Stimulated activated CD4-positive, alpha-beta T cell treated with anti-CD3 and anti-CD28 coated beads, Interleukin-12 subunit alpha, Interleukin-12 subunit beta, amount 100 ng/mL, for 4 hours (primary cell): ENCODE data around the gene SLC28A1.
"Not testable (repeated sequence)": the region's sequence is repeated elsewhere in the genome, so short reads cannot be mapped to it uniquely, and the experiment has no call there.

ENCODE experiments used
- DNase-seq: peaks from one replicate; pipeline ENCODE4 v3.0.0-alpha.2; 2020

Gene SLC28A1

DNA sequence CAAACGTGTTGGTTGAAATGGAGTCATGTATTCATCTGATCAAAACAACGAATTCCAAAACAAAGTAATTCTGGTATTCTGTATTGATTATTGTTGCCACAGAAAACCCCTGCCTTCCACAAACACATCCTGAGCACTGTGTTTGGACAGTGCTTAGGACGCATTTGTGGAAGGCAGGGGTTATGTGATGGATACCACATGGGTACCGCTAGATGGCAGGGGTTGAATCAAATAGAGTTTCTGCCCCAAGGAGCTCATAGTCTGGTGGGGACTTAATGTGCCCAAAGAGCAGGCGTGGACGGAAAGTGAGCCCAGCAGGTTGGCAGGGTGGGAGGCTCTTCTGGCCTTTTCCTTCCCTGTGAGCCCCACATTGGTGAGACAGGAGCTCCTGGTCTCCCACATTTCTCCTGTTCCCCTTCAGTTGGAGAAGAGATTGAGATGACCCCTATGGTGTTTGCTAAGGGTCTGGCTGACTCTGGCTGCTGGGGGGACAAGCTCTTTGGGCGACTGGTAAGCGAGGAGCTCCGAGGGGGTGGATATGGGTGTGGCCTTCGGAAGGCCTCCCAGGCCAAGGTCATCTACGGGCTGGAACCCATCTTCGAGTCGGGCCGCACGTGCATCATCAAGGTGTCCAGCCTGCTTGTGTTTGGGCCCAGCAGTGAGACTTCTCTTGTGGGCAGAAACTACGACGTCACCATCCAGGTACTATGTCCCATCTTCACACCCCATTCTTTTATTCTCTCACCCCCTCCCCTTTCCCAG, 22.1 kb upstream of the SLC28A1 start:
- DNase-seq = no peak

DNA sequence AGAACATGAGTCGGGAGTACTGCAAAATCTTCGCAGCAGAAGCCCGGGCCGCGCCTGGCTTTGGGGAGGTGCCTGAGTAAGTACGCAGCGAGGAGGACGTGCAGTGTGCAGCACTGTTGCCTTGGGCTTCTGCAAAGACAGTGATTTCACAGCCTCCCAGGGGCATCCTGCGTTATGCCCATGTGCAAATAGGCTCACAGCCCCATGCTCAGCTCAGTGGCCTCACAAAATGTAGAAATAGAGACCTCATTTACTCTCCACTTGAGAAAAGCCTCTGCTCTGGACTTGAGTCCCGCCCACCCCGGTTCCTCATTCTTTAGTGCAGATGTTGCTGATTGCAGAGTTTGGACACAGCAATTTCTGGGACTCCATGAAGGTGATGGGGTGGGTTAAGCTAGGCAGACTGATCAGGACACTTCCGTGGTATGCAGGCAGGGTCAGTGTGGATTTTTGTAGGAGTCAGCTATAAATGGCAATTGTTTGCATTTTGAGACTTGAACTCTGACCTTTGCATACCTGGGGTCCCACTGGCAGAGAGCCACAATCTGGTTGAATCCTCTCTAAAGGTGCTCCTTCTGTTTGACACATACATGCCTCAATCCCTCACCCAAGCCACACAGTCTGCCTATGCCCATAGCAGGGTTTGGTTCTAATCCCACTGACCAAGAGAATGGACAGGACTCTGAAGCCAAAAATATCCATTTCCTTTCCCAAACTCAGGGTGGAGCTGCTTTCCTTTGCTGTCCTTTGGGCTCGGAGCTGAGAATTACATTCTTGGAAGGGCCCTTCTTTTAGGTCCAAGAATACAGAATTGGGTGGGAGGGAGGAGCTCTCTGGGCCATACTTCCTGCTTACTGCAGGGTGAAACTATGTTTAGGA, 20.7 kb upstream of the SLC28A1 start:
- DNase-seq = no peak

DNA sequence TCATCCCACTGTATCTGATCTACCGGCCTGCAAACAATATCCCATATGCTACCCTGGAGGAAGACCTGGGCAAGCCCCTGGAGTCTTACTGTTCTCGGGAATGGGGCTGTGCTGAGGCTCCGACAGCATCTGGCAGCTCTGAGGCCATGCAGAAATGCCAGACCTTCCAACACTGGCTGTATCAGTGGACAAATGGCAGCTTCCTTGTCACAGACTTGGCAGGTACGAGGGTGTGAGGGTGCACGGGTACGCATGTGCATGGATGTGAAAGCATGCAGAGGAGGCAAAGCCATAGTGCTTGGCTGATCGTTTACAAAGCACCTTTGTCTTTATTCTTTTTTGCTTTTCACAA, 20.0 kb upstream of the SLC28A1 start:
- DNase-seq = no peak

DNA sequence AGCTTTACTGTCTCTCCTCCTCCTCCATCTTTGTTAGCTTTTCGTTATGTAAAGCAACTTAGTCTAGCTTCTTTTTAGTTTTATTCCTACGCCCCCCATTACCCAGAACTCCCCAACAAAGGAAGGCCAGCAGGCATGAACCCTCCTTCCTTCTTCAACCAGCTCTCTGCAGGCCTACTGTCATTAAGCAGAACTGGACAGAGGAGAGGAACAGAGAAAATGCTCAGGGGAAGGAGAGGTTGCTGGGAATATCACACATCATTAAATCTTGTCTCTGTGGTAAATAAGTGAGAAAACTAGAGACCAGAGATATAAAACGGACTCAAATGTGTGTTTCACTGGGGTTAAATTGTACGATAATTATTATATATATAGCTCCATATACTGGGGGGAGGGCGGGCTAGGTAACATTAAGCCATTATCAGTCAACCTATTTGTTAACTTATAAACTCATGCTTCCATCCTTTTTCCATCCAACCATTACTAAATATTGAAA, 19.3 kb upstream of the SLC28A1 start:
- no peak for DNase-seq

DNA sequence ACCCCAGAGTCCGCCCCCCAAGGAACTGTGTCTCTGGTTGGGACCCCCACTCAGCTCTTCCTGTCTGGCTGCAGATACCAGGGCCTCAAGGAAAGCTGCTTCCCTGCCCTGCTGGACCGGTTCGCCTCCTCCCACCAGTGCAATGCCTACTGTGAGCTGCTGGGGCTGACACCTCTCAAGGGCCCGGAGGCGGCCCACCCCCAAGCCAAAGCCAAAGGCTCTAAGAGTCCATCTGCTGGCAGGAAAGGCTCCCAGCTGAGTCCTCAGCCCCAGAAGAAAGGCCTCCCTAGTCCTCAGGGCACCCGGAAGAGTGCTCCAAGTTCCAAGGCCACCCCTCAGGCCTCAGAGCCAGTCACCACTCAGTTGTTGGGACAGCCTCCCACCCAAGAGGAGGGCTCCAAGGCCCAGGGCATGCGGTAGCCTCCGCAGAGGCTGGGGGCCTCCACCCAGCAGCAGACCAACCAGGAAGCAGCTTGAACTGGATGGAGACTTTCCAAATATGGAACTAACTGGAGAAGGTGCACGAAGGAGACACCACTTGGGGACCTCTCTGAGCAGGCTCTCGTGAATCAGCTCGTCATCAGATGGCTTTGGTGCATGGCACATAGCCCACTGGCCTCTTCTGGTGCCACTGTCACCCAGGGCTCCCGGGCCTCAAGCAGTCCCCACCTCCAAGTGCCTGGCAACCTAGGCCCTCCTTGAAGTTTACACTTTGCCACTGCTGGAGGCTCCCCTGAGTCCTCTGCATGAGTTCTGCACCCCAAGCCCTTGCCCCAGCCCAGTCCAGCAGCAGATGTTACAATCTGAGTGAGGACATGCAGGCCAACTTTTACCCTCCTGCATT, 16.2 kb upstream of the SLC28A1 start:
- DNase-seq = no peak

DNA sequence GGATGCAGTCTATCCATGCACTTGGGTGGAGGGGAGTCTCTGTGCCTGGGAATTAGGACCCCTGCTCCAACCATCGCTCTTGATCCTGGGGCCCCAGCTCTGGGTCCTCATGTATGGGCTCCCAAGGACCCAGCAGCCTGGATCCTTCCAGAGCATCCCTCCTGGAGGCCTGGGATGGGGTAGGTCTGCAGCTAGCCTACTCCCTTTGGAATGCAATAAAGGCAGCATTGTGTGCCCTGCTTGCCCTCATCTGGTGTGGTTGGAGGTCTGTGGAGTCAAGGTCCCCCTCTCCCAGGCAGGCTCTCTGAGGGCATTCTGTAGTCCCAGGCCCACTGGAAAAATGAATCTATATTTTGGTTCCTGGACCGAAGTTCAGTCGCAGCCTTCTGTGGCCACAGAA, 15.0 kb upstream of the SLC28A1 start:
- no peak for DNase-seq

DNA sequence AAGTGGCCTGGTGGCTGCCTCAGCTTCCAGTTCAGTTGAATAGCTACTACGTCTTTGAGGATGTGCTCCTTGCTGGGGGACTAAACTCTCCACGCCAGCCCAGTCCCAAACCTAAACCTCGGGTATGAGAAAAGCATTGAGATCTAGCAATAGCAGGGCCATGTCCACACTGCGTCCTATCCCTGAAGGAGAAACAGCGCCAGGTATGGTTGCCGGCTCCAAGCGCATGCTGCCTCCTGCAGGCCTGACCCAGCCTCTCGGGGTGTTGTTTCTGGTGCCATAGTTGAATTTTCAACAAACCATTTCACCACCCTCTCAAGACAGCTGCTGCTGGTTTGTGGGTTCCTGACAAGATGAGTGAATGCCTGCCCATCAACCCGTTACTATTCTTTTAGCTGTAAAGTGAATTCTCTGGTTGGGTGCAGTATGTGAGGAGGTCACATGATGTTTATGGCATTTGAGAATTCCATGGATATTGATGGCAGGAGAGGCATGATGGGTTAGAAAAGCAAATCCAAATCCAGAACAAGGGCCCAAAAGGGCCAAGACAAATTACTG, 13.0 kb upstream of the SLC28A1 start:
- no peak for DNase-seq

DNA sequence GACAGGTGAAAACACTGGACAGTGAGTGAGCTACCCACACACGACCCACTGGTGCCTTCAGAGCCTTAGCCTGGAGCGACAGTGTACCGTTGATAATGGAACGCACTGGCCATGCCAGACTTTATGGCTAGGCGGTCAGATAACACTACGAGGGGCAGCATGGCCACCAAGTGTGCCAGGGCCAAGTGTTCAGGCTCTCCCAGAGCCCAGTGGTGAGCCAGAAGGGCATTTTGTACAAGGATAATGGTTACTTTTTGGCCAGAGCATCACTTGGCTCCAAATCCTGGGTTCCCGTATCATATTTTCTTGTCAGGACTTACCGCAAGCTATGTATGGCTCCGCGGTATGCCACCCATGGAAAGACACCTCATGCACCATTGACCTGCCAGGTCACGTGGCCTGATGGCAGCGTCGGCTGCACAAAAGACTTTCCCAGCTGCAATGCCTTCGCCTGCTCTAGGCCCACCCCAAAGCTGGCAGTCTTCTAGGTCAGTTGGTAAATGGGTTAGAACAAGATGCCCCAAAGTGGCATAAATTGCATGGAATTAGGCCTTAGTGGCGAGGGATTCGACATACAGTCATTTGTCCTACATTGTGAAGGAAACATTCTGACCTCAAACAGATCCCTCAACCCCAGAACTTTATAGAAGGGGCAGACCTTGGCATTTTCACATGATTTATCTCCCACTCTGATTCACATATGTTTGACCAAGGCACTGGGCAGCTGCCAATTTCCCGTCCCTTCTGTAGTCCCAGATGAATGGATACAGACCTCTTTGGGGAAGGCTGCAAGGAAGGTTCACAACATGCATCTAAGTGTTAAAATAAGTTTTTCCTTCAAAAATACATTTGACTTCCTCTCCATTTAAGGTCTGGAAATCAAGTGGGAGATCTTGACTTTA, 12.2 kb upstream of the SLC28A1 start:
- no peak for DNase-seq

DNA sequence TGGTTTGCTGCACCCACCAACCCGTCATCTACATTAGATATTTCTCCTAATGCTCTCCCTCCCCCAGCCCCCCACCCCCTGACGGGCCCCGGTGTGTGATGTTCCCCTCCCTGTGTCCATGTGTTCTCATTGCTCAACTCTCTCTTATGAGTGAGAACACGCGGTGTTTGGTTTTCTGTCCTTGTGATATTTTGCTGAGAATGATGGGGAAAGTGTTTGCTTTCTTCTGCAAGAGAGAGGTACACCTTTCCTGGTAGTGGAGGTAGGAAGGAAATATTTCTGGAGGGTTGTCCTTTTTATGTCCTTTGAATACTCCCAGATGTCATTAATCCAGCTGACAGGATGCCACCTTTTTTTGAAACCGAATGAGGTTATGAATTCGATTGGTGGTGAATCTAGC, 10.5 kb upstream of the SLC28A1 start:
- DNase-seq = no peak

DNA sequence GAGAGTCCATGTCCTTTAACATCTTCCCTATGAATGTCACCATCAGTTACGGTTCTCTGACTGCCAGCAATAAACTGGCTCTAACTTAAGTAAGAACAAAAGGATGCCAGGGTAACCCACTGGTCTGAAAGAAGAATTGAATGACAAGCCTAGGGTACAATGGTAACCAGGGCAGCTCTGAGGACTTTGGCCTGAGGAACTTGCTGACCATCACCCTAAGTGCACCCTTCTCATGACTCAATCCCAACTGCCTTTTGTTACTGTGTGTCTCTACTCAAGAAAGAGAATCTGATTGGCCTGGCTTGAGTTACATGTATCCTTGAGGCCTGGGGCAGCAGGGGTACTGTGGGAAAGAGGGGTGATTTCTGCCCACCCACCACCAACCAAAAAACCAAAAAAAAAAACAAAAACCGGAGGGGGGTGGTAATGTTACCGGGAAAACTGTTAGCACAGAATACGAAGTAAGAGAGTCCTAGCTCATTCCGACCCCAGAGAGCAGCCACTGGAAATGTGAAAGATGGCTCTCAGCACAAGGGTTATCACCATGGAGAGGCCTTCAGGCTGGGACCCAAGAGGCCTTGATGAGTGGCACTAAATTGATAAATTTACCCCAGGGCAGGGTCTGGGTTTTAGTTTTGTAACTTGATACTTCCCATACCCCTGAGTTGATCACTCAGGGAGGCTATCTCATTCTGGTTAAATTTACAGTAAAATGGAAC, 9.3 kb upstream of the SLC28A1 start:
- DNase-seq = no peak

DNA sequence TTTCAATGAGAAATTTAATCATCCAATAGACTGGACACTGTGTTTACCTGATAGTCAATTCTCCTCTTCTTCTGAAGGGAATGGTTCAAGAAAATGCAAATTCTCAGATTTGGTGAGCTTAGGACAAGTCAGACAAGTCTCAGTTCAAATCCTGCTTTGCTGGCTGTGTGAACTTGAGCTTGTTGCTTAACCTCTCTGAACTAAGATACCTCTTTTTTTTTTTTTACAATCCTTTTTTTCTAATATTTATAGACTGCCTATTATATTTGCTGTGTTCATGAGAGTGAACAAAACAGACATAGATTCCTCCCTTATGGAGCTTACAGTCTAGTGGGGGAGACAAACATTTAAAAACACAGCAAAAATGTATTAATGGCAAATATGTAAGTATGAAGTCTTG, 8.2 kb upstream of the SLC28A1 start:
- no peak for DNase-seq

DNA sequence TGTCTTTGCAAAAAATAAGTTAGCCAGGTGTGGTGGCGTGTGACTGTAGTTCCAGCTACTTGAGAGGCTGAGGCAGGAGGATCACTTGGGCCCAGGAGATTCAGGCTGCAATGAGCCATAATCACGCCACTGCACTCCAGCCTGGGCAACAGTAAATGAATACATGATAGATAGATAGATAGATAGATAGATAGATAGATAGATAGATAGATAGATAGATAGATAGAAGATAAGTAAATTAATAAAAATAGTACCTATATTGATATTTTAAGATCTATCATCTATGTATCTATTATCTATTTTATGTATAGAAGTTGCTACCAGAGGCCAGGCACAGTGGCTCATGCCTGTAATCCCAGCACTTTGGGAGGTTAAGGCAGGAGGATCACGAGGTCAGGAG, 6.8 kb upstream of the SLC28A1 start:
- not testable (repeated sequence) for DNase-seq

DNA sequence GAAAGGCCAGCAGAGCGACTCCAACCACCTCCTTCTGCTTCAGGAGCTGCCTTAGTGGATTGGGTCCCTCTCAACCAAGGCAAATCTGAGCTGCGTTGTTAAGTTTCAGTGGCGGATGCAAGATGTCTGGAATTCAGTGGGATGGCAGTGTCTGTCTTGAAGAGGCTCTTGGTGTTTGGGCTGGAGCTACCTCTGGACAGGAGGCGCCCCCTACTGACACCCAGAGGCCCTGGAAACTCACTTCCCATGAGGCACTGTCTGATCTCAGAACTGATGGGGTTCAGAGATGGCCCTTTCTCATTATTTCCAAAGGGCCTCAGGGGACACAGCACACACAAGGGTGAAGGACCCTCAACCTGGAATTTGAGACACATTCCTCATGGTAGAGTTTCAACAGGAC, 6.0 kb upstream of the SLC28A1 start:
- peak; percentile 54 for DNase-seq

DNA sequence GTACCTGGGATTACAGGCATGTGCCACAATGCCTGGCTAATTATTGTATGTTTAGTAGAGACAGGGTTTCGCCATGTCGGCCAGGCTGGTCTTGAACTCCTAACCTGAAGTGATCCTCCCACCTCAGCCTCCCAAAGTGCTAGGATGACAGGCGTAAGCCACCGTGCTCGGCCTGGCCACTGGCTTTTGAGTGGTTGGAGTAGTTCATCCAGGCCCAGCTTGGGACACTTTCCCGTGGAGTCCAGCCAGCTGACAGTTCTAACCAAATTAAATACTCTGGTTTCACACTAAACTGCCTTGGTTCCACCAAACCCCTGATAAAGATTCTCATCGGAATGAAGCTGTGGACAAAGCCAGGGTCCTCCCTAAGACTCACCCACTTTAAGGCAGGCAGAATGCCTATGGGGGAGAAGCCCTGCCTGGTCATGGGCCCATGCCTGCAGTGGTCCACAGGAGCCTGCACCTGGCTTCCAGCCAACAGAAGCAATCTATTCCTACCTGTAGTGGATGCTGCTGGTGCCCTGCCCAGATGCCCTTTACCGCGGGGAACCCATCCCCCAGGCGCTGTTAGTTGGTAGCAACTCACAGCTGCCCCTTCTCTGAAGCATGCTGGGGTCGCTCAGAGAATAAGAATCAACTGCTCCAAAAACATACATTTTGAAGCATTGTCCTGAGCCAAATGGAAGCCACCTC, 5.2 kb upstream of the SLC28A1 start:
- DNase-seq = no peak

DNA sequence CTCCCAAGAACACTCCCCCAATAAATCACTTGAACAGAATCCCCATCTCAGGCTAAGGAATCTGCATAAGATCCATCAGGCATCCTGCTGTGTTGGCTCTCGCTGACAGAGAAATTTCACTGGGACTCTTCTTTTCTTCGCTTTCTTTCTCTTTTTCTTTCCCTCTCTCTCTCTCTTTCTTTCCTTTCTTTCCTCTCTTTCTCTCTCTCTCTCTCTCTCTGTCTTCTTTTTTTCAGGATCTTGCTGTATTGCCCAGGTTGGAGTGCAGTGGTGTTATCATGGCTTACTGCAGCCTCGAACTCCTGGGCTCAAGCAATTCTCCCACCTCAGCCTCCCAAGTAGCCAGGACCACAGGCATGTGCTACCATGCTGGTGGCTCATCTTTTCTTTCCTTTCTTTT, 4.5 kb upstream of the SLC28A1 start:
- no peak for DNase-seq

DNA sequence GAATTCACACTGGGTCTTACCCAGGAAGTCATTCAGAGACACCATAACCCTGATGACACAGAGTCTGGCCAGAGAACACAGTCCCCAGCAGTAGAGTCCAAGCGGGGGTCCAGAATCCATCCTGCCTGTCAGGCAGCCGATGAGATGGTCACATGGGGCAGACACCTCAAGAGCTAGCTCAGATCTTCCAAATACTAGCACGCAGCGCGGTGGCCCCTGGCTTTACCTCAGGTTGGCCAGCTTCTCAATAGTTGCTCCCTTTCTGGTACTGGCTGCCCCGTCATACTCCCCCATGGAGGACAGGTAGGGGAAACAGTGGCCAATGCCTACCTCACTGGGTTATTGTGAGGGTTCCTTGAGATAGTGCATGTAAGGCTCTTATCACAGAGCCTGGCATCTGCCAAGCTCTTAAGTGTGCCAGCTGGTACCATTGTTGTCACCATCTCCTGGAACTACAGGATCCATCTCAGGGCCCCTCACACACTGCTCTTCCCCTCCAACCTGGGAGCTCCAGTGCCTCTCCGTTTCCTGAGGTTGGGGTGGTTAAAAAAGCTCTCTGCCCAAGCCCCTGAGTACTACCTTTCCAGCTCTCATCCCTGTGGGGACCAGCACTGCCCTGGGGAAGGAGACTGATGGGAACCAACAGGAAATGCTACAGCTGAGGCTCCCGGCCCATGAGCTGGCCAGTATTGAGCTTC, 3.5 kb upstream of the SLC28A1 start:
- no peak for DNase-seq

DNA sequence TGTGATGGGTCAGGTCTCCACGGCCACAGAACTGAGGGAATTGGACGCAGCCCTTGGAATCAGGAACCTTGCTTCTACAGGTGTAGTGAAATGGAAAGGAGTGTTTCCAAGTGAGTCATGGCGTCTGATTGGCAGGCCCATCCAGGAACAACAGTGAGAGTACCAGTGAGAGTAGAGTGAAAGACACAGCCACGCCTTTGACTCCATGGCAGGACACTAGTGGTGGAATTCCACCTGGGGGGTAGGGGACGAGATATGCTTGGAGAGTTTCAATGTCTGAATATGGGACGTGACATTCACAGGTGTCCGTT, 3.0 kb upstream of the SLC28A1 start:
- no peak for DNase-seq

DNA sequence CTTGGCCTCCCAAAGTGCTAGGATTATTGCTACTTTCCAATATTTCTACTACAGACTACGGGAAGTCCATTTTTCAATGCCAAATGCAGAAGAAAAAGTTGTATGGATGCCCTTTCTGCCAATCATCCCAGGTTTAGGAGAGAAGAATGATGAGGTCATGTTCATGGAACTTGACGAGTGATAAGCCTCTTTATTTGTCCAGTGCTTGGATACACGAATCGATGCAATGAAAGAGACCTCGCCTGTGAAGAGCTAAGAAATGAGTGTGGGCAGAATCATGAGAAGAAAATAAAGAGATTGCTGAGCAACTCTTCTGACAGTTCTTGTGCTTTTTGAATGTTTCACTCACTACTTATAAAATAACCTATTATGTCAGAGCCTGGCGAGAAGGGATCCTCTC, 996 bp upstream of the SLC28A1 start:
- no peak for DNase-seq

DNA sequence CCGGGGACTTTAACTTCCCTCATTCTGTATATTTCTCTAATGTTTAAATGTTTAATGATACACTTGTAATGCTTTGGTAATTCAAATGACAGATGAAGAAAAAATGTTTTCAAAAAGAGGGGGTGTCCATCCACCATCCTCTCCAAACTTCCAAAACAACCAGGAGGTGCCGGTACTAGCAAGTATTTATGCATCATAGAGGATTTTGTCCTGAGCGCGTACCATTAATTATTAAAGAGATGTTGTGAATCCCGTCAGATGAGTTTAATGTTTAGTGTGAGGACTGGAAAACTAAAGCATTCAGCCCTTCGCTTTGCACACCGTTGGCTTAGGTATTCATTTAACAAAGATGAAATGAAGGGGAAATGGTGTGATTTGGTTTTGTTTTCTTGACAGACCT, 1.3 kb downstream of the SLC28A1 start:
- no peak for DNase-seq
